ENCODE results near the gene CLDN5.

- TF ChIP-seq POLR2A (IDR thresholded peaks at IDR 0.05; ENCODE audit: low read depth, low read length): no peak
- no peak for TF ChIP-seq POLR2AphosphoS5 (IDR thresholded peaks at IDR 0.05; ENCODE audit: low read depth, low read length)
- TF ChIP-seq SPI1 (IDR thresholded peaks at IDR 0.05; ENCODE audit: low read depth, low read length): no peak
These were observed 46.7 kb downstream of the CLDN5 start for GRCh38 chr22:19477321-19478044.
